Gastroesophageal sphincter (tissue), 3 donors: ENCODE data around the gene NFKB2.

Source experiments
- EP300 ChIP-seq: sonication (generic); formaldehyde crosslinking; IDR thresholded peaks from one replicate; pipeline ENCODE4 v1.6.1; 2017; ENCODE audit warnings: antibody characterized with exemption, mild to moderate bottlenecking
- POLR2A ChIP-seq, 2 donors: fragments of 450-650 bp; IDR thresholded peaks; one replicate each; pipeline ENCODE4 v1.6.1; 2017; ENCODE audit warnings: antibody characterized with exemption in 2 of 2, mild to moderate bottlenecking in 2 of 2, moderate library complexity in 1 of 2
- POLR2AphosphoS5 ChIP-seq: sonication (generic); formaldehyde crosslinking; IDR thresholded peaks from one replicate; pipeline ENCODE4 v1.6.1; 2017; ENCODE audit warnings: antibody characterized with exemption
- TF ChIP-seq, protein P1 (sequence below), 4 experiments: fragments of 200-600 bp in 2 of 4; fragments of 450-650 bp in 2 of 4; sonication (generic) in 1 of 4; IDR thresholded peaks; one replicate each; pipeline ENCODE4 v1.5.1; 2017 to 2019; ENCODE audit warnings: antibody characterized with exemption in 4 of 4, mild to moderate bottlenecking in 2 of 4, moderate library complexity in 2 of 4

DNA sequence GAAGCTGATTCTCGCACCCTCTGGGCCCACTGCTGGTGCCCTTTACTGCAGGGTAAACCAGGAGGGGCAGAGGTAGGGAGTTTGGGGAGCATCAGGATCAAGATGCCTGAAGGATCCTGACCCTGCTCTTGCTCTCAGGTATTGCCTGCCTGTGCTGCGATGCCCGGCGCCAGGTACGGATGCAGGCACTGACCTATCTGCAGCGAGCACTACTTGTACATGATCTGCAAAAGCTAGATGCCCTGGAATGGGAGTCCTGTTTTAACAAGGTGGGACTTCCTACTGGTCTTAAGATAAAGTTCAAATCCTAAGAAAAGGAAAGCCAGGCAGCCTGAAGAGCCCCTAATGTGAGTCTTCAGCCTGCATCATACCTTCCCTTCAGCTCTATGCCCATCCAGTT lies 16.1 kb upstream of the NFKB2 start:
- TF ChIP-seq, protein P1, sequence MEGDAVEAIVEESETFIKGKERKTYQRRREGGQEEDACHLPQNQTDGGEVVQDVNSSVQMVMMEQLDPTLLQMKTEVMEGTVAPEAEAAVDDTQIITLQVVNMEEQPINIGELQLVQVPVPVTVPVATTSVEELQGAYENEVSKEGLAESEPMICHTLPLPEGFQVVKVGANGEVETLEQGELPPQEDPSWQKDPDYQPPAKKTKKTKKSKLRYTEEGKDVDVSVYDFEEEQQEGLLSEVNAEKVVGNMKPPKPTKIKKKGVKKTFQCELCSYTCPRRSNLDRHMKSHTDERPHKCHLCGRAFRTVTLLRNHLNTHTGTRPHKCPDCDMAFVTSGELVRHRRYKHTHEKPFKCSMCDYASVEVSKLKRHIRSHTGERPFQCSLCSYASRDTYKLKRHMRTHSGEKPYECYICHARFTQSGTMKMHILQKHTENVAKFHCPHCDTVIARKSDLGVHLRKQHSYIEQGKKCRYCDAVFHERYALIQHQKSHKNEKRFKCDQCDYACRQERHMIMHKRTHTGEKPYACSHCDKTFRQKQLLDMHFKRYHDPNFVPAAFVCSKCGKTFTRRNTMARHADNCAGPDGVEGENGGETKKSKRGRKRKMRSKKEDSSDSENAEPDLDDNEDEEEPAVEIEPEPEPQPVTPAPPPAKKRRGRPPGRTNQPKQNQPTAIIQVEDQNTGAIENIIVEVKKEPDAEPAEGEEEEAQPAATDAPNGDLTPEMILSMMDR (IDR thresholded peaks at IDR 0.05): no peak
- TF ChIP-seq POLR2AphosphoS5 (no peak), POLR2A (IDR thresholded peaks at IDR 0.05) (no peak), EP300 (no peak)
